Middle frontal gyrus (tissue), 1 donor: ENCODE data around the gene NYAP2.

ENCODE experiments used
- DNase-seq: peaks from one replicate; pipeline ENCODE4 v3.0.0-alpha.2; 2015; ENCODE audit warnings: low spot score; ENCODE audit errors: extremely low spot score

The NYAP2 gene

DNA sequence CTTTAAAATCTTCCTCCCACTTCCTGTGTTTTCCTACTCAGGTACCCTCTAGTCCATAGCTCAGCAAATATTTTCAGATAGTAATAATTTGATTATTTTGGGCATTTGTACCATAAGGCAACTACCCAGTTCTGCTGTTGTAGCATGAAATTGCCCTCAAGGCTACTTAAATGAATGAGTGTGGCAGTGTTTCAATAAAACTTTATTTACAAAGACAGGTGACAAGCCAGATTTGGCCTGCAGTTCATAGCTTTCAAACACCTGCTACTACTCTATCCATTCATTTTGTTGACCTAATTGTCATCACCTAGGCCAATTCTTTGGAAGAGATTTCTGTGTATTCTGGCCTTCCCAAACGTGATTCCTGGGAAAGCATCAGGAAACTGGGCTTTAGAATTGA, 28.9 kb downstream of the NYAP2 start:
- no peak for DNase-seq

DNA sequence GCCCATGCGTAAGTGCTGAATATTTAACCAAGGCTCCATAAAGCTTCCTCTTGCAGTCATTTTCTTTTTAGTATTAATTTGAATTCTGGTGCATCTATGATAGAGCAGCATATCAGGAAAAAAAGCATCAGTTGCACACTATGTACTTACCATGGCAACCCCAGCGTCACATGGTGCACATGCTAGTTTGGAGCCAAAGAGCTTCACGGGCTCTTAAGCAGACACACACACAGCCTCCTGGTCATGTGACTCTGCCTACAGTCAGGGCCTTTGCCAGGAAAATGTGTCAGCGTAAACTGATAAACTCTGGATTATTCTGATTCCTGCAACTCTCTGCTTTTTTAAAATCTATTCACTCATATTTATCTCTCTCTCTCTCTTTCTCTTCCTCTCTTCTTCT, 30.2 kb downstream of the NYAP2 start:
- peak; percentile 33 for DNase-seq

DNA sequence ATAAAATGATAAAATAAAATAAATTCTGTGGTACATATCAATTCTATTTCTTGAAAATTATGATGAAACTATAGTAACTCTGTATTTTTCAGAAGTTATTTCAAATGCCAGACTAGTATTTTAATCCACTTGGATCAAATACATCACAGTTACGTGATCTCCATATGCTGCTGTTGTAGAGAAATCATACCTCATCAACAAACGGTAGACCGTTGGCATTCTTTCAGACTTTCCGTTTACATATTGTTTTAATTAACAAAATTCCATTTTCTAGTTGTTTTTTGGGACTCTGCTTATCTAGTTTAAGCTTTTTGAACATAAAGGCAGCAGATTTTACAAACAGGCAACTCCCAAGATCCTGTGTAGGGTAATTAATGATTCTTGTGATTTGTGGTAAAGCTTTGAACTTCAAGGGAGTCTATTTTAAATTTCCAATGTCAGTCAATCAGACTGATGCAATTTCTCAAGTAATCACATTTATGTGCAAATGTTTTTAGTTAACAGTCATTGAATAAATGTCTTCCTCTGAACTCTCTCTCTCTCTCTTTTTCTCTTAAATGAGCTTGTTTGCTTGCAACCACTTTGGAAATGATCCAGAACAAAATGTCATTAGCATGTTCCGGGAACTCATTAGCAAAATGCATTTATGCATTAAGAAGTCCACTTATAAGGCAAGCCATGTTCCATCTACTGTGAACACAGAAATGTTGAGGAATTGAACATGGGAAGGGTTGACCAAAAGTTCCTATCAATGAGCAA, 31.8 kb downstream of the NYAP2 start:
- no peak for DNase-seq

DNA sequence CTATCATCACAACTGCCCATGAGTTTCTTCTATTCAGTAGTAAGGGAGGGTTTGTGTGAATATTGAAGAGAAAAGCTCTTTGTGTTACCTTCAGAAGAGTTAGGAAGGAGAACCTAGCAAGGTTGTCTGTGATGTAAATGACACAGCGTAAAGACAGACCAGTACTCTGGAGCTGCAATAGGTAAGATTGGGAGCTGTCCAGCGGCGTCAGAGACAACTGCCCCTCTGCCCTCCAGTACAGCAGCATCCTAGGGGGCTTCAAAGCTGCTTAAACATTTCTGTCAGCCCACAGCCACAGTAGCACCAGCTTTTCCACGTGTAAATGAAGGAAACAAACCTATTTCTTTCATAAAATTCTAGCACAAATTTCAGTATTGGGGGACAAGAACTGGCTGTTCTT, 34.5 kb downstream of the NYAP2 start:
- no peak for DNase-seq

DNA sequence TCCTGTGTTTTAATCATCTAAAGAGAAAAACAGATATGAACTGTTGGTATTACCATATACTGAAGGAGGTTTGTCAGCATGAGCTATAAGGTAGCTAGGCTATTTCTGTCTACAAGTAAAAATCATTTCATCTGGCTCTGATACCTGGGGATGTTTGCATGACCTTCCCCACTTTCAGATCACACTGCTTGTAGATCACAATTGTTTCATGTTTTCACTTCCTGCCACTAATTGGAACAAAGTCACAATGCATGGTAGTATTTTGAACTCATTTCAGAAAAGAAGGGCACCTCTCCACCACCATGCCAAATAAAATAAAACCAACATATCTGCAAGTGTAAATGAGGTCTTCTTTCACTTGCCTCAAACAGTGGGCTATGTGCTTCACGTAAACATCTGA, 37.8 kb downstream of the NYAP2 start:
- DNase-seq = no peak

DNA sequence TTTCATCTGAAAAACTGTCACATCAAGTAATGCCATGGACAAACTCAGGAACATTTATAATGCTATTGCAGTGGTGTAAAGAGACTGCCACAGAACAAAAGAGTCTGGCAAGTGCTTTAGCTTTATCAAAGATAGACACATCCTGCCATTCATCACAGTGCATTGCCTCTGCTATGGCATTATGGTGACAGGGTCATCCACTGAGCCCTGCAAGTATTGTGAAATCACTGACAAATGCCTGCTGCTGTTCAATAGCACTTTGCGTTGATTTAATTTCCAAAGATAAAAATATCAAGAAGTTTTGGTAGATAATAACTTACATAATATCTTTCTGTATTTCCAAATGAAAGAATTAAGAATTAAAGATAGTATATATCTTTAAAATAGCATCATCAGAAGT, 38.7 kb downstream of the NYAP2 start:
- DNase-seq = no peak

DNA sequence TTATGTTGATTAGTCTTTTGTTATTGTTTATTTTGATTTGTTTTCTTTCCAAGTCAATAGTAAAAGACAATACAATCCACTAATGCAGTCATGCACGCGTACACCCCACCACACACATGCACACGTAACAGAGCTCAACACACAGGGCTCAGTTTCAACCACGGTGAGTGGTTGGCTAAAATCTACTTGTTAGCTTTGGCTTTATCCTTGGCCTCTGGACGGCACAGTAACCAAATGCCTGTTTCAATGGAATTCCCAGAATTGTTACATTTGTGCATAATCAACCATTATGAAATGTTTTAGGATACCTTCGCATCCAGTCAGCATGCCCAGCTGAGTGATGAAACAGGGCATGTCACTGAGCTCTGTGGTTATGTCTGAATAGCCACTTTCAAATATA, 53.2 kb downstream of the NYAP2 start:
- DNase-seq = no peak

DNA sequence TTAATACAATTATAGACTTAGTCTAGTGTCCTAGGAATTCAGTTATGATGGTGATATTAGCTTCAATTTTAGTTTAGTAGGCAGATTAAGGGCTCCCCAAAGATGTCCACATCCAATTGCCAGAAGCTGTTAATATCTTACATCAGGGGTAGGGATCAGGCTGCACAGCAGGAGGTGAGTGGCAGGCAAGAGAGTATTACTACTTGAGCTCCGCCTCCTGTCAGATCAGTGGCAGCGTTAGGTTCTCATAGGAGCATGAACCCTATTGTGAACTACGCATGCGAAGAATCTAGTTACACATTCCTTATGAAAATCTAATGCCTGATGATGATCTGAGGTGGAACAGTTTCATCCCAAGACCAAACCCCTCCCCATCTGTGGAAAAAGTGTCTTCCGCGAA, 54.9 kb downstream of the NYAP2 start:
- DNase-seq = no peak

DNA sequence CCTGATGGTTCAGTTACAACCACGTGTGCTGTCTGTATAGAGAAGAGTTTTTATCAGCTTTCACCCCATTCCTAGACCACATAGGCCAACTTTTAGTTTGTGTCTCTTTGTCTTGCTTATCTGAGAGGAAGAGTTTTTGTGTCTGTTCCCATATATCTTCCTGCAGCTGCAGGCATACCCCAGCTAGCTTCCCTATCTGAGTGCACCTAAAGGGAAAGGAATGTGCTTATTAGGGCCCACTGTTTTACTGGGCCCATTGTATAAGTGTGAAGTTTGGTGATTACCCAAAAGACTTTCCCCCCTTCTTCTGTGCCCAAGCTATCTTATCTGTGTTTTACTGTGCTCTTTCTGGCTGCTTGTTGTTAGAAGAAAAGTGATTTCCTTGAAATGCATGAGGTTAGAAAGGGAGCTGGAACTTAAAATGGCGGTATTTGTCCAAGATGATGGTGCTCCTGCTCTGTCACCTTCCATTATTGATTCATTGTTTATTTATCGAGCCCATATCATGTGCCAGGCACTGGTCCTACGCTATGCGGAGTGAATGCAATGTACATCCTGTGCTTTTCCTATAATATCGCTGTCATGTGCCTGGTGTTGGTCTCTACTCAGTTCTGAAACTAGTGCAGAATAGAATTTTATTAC, 57.2 kb downstream of the NYAP2 start:
- no peak for DNase-seq

DNA sequence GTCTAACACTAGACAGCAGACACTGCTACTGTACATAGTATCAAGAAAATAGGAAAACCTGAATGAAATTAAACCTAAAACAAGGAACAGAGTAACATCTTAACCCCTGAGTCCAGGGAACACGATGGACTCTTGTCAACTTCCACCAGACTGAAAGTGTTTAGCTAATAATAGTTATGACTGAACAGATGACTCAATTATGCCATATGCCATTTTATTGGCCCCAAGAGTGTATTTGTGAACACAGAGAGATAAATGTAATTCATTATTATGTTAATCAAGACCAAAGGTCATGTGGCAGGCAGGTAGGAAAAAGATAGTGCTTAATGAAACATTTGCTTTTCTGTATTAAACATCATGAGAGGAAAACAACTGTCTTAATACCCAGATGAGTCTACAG, 58.0 kb downstream of the NYAP2 start:
- no peak for DNase-seq

DNA sequence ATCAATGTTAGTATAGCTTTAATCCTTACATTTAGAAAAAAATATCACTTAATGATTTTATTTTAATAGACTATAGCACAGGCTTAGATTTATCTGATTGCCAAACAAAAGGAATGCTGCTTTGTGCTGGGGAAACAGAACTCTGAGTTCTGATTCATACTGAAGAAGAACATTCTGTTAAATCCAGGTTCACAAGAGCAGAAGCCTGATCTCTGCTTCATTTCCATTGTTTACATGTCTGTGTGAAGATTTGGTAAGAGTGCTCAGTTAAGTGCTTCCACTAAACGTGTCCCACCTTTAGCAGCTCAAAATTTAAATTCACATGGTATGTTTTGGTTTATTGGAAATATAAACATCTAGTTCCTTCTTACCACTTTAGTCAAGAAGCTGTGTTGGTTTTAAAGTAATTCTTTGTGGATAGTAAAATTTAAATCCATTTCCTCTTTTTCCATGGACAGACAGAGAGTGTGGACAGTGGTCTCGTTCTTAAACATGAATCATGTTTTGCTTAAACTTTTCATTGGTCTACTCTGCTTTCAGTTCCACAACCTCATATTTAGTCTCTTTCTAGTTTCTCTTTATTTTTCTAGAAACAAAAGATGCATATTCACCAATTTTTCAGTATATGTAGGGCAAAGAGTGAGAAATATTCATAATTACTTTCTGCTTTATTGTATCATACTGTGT, 59.1 kb downstream of the NYAP2 start:
- DNase-seq = no peak

DNA sequence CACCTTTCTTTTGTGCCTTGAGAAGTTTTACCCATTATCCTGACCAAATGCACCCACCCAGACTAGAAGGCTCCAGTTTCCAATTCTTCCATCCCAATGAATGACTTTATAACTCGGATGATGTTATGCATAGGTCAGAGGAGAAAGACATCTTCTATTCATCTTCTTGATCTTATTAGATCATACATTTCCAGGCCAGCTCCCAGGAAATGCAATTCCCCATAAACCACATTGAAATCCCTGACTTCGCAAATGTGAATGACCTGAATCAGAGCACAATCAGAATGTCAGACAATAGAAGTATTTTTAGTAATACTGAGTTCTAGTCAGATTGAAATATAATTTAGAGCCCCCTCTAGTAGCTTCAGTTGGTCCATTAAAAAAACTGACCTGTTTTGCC, 62.9 kb downstream of the NYAP2 start:
- no peak for DNase-seq

DNA sequence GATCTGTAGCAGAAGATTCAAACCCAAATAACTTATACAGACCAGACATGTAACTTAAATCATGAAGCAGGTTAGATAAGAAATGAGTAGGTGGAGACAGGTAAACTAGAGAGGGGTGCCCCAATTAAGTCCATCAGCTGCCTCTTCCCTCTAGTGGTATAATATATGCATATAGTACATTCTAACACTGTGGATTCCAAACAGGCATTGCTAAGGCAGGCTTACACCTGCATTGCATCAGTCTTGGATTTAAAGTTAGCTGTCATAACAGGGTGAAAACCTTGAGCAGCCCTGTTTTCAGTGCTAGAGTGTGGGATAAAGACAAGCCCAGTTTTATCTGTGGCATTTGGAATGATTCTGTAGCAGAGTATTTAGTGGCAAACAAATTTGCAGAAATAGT, 63.4 kb downstream of the NYAP2 start:
- no peak for DNase-seq

DNA sequence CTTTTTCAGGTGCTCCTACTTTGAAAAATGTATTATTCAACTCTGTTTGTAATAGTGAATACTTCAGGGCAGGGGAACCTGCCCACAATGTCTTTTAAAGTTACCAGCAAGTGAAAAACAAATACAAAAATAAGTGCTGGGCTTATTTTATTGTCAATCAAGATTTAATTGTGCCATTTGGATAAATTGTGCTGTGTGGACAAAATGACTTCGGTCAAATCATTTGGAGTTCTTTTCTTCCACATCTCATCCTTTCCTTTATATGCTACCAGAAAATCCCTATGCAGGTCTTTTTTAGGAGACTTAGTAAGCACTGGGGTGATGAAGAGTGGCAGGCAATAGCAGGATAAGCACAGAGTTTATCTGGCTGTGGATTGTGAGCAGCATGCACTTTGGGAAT, 63.9 kb downstream of the NYAP2 start:
- no peak for DNase-seq

DNA sequence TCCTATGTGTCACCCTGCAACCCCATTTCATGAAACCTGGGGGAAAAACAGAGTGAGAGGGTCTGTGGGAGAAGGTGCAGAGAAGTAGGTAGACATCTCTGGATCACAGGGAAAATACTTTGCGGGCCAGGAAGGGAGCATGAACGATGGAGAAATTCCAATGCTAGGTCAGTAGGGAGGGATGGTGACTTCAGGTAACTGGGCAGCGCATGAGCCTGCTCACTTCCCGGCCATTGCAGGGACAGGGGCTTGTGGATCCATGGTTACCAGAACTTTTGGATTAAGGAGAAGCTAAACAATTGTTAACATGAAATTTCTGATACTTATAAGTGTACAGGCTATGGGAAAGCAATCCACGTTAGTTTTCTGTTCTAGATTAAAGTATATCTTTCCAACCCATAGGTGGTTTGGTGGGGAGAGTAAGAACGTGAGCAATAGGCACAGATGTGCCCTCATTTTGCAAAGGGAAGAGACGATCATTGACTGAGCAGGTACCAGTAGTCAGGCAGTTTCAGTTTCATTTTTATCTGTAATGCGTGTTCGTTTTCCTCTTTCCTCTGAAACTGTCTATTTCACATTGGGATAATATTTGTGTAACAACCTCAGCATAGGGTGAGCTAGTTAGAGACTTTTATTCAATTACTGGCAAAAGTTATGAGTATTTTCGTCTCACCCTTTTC, 65.0 kb downstream of the NYAP2 start:
- DNase-seq = no peak

DNA sequence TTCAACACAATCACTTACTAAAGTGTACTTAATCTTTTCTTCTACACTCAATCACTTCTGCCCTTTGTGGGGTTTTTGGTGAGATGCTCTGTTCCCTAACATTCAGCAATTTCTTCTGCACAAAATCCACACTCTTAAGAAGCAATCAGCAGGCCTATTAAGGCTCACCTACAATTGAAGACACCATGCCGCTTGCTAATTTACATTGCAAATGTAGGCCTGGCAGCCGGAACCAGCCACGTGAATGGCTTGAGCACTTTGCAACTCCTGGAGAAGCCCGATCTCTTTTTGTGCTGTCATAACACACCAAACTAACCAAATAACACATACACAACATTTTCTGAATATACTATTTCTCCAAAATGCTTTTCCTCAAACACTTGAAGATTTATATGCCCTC, 66.3 kb downstream of the NYAP2 start:
- DNase-seq = no peak

DNA sequence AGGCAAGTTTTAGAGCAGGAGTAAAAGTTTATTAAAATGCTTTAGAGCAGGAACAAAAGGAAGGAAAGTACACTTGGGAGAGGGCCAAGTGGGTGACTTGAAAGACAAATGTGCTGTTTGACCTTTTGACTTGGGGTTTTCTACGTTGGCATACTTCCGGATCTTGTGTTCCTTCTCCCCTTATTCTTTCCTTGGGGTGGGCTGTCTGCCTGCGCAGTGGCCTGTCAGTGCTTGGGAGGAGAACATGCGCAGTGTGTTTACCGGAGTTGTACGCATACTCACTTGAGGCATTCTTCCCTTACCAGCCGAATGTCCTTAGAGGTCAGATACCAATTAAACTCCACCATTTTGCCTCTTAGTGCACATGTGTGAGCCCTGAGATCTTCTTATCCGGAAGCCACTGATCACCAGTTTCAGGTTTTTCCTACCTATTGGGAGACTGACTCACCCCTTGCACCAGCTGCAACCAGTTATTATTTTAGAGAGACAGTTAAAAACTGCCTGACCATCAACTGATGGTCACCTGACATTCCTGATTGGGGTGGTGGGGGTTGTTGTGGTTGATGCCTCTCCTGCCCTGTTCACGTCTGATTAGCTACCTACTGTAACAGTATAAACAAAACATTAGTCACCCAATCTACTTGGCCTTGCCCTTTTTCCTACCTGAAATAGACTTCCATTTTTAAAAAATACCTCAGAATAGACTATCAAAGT, 67.5 kb downstream of the NYAP2 start:
- DNase-seq = no peak

DNA sequence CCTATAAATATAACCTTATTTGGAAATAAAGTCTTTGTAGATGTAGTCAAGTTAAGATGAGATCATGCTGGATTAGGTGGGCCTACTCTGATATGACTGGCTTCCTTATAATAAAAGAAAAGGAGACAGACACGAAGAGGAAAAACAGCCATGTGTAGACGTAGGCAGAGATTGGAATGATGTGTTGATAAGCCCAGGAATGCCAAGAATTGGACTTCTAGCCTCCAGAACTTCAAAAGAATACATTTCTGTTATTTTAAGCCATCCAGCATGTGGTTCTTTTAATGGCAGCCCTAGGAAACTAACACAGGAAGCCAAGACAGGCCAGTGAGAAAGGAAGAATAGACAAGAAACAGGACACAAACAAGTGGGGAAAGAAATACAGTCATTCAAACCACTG, 68.6 kb downstream of the NYAP2 start:
- no peak for DNase-seq

DNA sequence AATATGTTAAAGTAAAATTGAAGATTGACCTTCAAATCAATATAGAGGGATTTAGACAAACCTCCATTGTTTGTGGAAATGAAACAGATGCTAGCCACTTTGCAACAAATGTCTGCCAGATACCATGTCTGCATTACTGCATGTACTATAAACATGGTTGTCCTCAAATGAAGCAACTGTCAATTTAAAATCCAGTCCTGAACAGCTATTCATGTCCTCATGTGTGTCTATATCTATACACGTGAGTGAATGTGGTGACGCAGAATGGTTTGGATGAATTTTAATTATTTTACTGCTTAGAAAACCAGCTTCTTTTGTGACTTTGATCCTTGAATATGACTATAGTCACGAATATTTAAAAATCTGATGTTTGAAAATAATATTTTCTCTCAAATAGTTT, 71.5 kb downstream of the NYAP2 start:
- DNase-seq = no peak

DNA sequence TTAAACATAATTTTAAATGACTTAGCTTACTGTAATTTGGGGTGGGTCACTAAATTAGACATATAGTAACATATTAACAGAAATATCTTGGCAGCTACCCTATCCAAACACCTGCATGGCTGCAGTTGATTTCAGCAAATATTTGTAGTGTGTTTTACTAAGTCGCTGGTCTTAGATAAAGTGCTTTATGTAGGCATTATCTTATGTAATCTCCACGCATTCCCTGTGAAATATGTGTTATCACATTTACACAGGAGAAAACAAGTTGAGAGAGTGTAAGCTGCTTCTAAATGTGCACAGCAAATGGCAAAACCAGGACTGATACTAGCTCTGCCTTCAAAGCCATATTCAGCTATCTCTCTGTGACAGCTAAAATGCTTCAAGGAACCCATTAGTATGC, 72.0 kb downstream of the NYAP2 start:
- no peak for DNase-seq

DNA sequence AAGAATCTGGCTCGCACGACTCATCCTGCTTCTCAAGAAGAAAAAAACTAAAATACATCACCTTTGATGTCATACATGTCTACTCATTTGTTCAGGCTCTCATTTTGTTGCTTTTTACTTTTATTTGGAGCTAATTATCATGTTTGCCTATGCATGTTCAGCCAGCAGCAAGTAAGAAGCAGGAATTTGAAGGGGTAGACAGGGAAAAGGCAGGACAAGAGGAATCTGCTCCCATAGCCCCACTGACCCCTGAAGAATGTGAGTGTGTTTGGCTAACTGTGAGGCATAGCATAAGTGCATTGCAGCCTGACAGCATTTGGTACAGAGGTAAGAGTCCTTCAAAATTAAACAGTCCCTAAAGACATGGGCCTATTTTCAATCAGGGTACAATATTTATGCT, 72.7 kb downstream of the NYAP2 start:
- no peak for DNase-seq

DNA sequence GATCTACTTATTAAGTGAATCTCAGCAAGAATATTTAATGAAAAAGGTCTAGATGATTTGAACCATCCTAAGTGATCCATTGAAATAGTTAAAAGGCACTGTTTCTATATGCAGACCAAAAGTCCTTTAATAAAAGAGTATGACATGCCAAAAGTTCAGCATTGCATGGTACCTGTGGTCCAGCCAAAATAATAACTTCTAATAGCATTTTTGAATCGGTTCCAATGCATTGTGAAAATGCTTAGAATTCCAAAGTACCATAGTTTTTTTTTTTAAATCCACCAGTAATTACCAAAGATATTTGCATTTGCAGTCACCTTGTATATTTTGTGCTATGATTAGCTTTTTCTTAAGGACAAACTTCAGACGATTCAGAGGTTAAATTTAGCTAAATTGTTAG, 79.9 kb downstream of the NYAP2 start:
- no peak for DNase-seq
